ENCODE data around the gene CLSTN2.

Gene CLSTN2

DNA sequence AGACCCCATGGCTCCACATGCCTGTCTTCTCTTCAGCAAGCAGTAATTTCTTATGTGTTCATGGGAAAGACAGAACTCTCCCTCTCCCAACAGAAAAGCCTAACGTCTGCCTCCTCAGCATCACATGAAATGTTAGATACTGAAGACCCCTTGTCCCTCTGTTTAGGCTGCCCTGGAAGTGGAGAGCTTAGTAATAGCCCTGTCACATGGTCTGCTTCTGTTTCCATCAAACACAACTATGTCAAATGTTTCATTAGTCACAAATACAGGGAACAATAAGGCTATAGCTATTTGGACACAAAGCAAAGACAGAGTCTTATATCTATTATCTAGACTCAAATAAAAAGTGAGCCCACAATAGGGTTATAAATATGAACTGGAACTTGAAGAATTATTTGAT, 552.6 kb downstream of the CLSTN2 start (continued):
- TF ChIP-seq ZFP3 (tag by site-specific recombination; IDR thresholded peaks at IDR 0.05; ENCODE audit: low read depth) (no peak), ZNF629 (tag by site-specific recombination; IDR thresholded peaks at IDR 0.05) (no peak)

DNA sequence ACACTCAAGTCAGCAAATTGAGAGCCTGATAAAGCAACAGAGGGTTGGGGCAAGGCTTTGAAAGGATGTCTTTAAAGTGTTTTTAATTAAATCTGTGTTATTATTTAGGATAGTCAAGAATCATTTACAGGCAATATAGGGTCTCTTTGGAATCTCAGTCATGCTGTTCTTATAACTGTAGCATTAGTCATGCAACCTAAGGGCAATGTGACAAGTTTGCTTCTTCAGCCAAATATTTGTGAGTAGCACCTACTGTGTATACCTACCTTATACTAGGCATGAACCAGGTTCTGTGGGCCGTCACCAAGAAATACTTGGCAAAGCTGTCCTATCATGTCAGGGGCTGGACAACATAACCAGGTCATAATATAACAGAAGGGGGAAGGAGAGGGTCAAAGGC, 558.3 kb downstream of the CLSTN2 start:
- H3K9me3 ChIP-seq (ENCODE audit: control insufficient read depth, insufficient read depth, low read depth, low read length), result no peaks in the 10 kb centered on the region
- H3K4me1 ChIP-seq (ENCODE audit: control insufficient read depth, insufficient read depth, low read length), result no peaks in the 10 kb centered on the region
- no peak for TF ChIP-seq ZNF518A (tag by site-specific recombination; conservative IDR thresholded peaks at IDR 0.05; ENCODE audit: low read depth)
- TF ChIP-seq ZNF654 (tag by site-specific recombination; IDR thresholded peaks at IDR 0.05; ENCODE audit: low read depth), result no peak
- no peak for TF ChIP-seq ZNF626 (tag by site-specific recombination; IDR thresholded peaks at IDR 0.05)
- no peak for TF ChIP-seq ZNF510 (tag by site-specific recombination; IDR thresholded peaks at IDR 0.05; ENCODE audit: insufficient replicate concordance)
- no peak for TF ChIP-seq HOXD13 (CRISPR knock-in tag; IDR thresholded peaks at IDR 0.05; ENCODE audit: borderline replicate concordance)
- TF ChIP-seq, protein P1, sequence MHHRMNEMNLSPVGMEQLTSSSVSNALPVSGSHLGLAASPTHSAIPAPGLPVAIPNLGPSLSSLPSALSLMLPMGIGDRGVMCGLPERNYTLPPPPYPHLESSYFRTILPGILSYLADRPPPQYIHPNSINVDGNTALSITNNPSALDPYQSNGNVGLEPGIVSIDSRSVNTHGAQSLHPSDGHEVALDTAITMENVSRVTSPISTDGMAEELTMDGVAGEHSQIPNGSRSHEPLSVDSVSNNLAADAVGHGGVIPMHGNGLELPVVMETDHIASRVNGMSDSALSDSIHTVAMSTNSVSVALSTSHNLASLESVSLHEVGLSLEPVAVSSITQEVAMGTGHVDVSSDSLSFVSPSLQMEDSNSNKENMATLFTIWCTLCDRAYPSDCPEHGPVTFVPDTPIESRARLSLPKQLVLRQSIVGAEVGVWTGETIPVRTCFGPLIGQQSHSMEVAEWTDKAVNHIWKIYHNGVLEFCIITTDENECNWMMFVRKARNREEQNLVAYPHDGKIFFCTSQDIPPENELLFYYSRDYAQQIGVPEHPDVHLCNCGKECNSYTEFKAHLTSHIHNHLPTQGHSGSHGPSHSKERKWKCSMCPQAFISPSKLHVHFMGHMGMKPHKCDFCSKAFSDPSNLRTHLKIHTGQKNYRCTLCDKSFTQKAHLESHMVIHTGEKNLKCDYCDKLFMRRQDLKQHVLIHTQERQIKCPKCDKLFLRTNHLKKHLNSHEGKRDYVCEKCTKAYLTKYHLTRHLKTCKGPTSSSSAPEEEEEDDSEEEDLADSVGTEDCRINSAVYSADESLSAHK (tag by site-specific recombination; IDR thresholded peaks at IDR 0.05), result no peak
- ChIA-PET CTCF (no interaction called here), POLR2A (no interaction called here)
- H3K4me3 ChIP-seq (ENCODE audit: low read depth, low read length), result no peak overlapping the region
- no peak overlapping the region for H3K27ac ChIP-seq (ENCODE audit: extremely low read depth, low read depth, low read length)
- H3K36me3 ChIP-seq (ENCODE audit: control insufficient read depth in 2 of 2, insufficient read depth in 1 of 2, low read length in 2 of 2), result no peaks in the 10 kb centered on the region

- Histone ChIP-seq H3K27ac (ENCODE audit: extremely low read depth, low read depth, low read length) (no peak overlapping the region), H3K9me3 (ENCODE audit: control insufficient read depth, insufficient read depth, low read depth, low read length) (no peaks in the 10 kb centered on the region), H3K4me3 (ENCODE audit: low read depth, low read length) (no peak overlapping the region), H3K36me3 (ENCODE audit: control insufficient read depth in 2 of 2, insufficient read depth in 1 of 2, low read length in 2 of 2) (no peaks in the 10 kb centered on the region), H3K4me1 (ENCODE audit: control insufficient read depth, insufficient read depth, low read length) (no peaks in the 10 kb centered on the region)
- ChIA-PET CTCF (interaction anchor here (0.6 kb wide), 1 partner anchor 181 kb away, joined by 4 read pairs; no protein-coding TSS in a partner anchor), POLR2A (no interaction called here)
- no peak for TF ChIP-seq ZNF223 (tag by site-specific recombination; IDR thresholded peaks at IDR 0.05)
- TF ChIP-seq, protein P2, sequence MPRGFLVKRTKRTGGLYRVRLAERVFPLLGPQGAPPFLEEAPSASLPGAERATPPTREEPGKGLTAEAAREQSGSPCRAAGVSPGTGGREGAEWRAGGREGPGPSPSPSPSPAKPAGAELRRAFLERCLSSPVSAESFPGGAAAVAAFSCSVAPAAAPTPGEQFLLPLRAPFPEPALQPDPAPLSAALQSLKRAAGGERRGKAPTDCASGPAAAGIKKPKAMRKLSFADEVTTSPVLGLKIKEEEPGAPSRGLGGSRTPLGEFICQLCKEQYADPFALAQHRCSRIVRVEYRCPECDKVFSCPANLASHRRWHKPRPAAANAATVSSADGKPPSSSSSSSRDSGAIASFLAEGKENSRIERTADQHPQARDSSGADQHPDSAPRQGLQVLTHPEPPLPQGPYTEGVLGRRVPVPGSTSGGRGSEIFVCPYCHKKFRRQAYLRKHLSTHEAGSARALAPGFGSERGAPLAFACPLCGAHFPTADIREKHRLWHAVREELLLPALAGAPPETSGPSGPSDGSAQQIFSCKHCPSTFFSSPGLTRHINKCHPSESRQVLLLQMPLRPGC (tag by site-specific recombination; IDR thresholded peaks at IDR 0.05), result no peak
- TF ChIP-seq ZNF114 (tag by site-specific recombination; IDR thresholded peaks at IDR 0.05), result no peak
- no peak for TF ChIP-seq KLF1 (tag by site-specific recombination; IDR thresholded peaks at IDR 0.05)
- TF ChIP-seq ZNF350 (tag by site-specific recombination; IDR thresholded peaks at IDR 0.05), result no peak
- no peak for TF ChIP-seq GLI2 (tag by site-specific recombination; IDR thresholded peaks at IDR 0.05; ENCODE audit: borderline replicate concordance, low read depth)
- no peak for TF ChIP-seq MZF1 (tag by site-specific recombination; IDR thresholded peaks at IDR 0.05; ENCODE audit: borderline replicate concordance)
- no peak for TF ChIP-seq ZNF513 (tag by site-specific recombination; IDR thresholded peaks at IDR 0.05)
- TF ChIP-seq YY2 (tag by site-specific recombination; IDR thresholded peaks at IDR 0.05), result no peak
- TF ChIP-seq ZSCAN16 (tag by site-specific recombination; IDR thresholded peaks at IDR 0.05), result no peak
- no peak for TF ChIP-seq OSR2 (tag by site-specific recombination; IDR thresholded peaks at IDR 0.05)
- no peak for TF ChIP-seq ZNF140 (tag by site-specific recombination; IDR thresholded peaks at IDR 0.05)
- no peak for TF ChIP-seq ZSCAN5A (tag by site-specific recombination; IDR thresholded peaks at IDR 0.05)
- no peak for TF ChIP-seq ZNF214 (tag by site-specific recombination; IDR thresholded peaks at IDR 0.05; ENCODE audit: borderline replicate concordance)
These were observed 560.0 kb downstream of the CLSTN2 start for GRCh38 chr3:140494970-140495369.

All from HEK293 (cell line).